CD4-positive, alpha-beta T cell (primary cell): ENCODE results near the gene ZNF646. TPM values are rescaled to one million over a fixed set of nuclear protein-coding genes. Genes with fewer than 3 reads are reported as not detected.

ENCODE experiments used
- ATAC-seq: fragments of 200-7000 bp; cut with Tn5 transposase; one replicate; pipeline ENCODE4 v1.10.0; 2022; ENCODE audit warnings: mild to moderate bottlenecking; ENCODE audit not compliant: poor library complexity
- CTCF ChIA-PET: fragments of 350-600 bp; sonication (Branson Sonifier 250); formaldehyde crosslinking; loops from one replicate; lab custom pipeline; 2021; ENCODE audit warnings: antibody characterized with exemption, inconsistent platforms; lab: Charles Lee
- POLR2A ChIA-PET: fragments of 350-600 bp; sonication (Branson Sonifier 250); formaldehyde crosslinking; loops from one replicate; lab custom pipeline; 2021; ENCODE audit warnings: antibody characterized with exemption, inconsistent platforms; lab: Charles Lee
- DNase-seq, 14 experiments: peaks; one replicate each; pipeline ENCODE4 v3.0.0-alpha.2; 2013 to 2020; ENCODE audit warnings: mixed read lengths in 2 of 14
- H3K27ac ChIP-seq, 2 donors: one replicate each; pipeline versions ENCODE4 v1.5.1 to v1.7.0; 2013; ENCODE audit warnings: low read length in 2 of 2, low read depth in 1 of 2, mild to moderate bottlenecking in 1 of 2
- H3K27me3 ChIP-seq, 2 experiments: 1 replicate in 1 of 2; 2 replicates in 1 of 2; pipeline versions ENCODE4 v1.6.1 to v1.7.0; 2013; ENCODE audit warnings: low read length in 2 of 2, control low read depth in 1 of 2, mild to moderate bottlenecking in 1 of 2, moderate library complexity in 1 of 2; ENCODE audit not compliant: insufficient read depth in 2 of 2, control insufficient read depth in 1 of 2
- H3K36me3 ChIP-seq: one replicate; pipeline ENCODE4 v1.6.1; 2013; ENCODE audit warnings: low read length, control low read depth; ENCODE audit not compliant: insufficient read depth
- H3K4me1 ChIP-seq: one replicate; pipeline ENCODE4 v1.6.1; 2013; ENCODE audit warnings: low read length, control low read depth; ENCODE audit not compliant: insufficient read depth
- H3K4me3 ChIP-seq: one replicate; pipeline ENCODE4 v1.5.1; 2013; ENCODE audit warnings: mild to moderate bottlenecking, low read length, moderate library complexity
- H3K9me3 ChIP-seq, 2 experiments: 1 replicate in 1 of 2; 2 replicates in 1 of 2; pipeline versions ENCODE4 v1.6.1 to v1.7.0; 2013; ENCODE audit warnings: low read length in 2 of 2, mild to moderate bottlenecking in 2 of 2, control low read depth in 1 of 2, moderate library complexity in 1 of 2; ENCODE audit not compliant: control insufficient read depth in 1 of 2, insufficient read depth in 1 of 2
- H3K27ac Mint-ChIP-seq: one replicate; pipeline ENCODE4 v1.8.0; 2020; ENCODE audit warnings: mixed read lengths
- H3K27me3 Mint-ChIP-seq: one replicate; pipeline ENCODE4 v1.8.0; 2021; ENCODE audit warnings: mixed read lengths
- H3K36me3 Mint-ChIP-seq: one replicate; pipeline ENCODE4 v1.8.0; 2021; ENCODE audit warnings: low read depth, mixed read lengths
- H3K4me1 Mint-ChIP-seq: one replicate; pipeline ENCODE4 v1.8.0; 2021; ENCODE audit warnings: low read depth, mixed read lengths
- H3K4me3 Mint-ChIP-seq: one replicate; pipeline ENCODE4 v1.8.0; 2020; ENCODE audit warnings: mild to moderate bottlenecking, mixed read lengths
- H3K9me3 Mint-ChIP-seq: one replicate; pipeline ENCODE4 v1.8.0; 2020; ENCODE audit warnings: mixed read lengths
- intact Hi-C, 2 experiments: fragments of 100-400 bp; cut with DNase I in 1 of 2; cut with micrococcal nuclease in 1 of 2; formaldehyde crosslinking; loops; one replicate each; pipeline versions ENCODE4 v1.15.1 to v1.9.0; 2023 to 2025; cut with DNase I, micrococcal nuclease
- total RNA-seq, 174 experiments: library from RNA in 2 of 174; stranded (reverse) in 2 of 174; gene quantifications; one replicate each; pipeline ENCODE4 v1.2.3 and lab custom pipeline; 2021 to 2026
- TF ChIP-seq, protein P1 (sequence below): fragments of 200-600 bp; IDR thresholded peaks from one replicate; pipeline ENCODE4 v1.8.0; 2022; ENCODE audit warnings: antibody characterized with exemption, mild to moderate bottlenecking

Gene ZNF646
- total RNA-seq, 2 experiments from 2014 or later = 14.3 to 16.6 TPM

DNA sequence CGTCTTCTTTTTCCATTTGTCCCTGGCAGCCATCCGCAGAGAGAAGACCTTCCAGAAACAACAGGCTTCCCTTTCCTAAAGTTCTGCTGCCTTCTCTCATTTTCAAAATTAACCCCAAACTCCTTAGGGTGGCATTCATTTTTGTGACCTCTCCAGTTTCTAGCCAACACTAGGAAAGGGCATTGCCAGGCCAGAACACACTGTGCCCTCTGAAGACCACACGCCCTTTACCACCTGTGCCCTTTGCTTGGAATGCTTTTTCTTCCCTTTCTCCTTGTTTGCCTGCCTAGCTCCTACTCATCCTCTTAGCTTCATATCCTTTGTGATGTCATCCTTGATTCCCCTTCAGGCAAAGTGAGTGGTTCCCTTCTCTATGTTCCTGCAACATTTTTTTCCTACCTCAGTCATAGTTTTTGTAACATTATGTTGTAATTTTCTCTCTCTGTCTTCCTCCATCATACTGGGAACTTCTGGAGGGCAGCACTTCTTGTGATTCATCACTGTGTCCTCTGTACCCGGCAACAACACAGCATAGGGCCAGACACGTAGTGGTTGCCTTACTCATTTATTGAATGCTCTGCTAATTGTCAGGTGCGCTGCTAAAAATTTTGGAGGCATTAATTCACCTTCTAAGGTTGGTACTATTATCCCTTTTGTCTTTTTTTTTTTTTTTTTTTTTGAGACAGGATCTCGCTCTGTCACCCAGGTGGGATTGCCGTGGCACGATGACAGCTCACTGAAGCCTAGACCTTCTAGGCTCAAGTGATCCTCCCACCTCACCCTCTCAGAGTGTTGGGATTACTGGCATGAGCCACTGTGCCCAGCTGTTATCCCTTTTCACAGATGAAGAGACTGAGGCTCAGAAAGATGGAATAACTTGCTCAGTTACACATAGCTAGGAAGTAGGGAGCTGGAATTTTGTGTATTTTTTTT, 44.3 kb downstream of the ZNF646 start:
- Histone ChIP-seq H3K9me3 (no peaks in the 10 kb centered on the region), H3K36me3 (peaks cover 40% of the 10 kb centered on the region), H3K27me3 (no peaks in the 10 kb centered on the region), H3K4me3 (peak overlapping the region; percentile 68), H3K27ac (peak overlapping the region; percentile 87 to 95), H3K4me1 (peaks cover 23% of the 10 kb centered on the region)
- TF ChIP-seq, protein P1, sequence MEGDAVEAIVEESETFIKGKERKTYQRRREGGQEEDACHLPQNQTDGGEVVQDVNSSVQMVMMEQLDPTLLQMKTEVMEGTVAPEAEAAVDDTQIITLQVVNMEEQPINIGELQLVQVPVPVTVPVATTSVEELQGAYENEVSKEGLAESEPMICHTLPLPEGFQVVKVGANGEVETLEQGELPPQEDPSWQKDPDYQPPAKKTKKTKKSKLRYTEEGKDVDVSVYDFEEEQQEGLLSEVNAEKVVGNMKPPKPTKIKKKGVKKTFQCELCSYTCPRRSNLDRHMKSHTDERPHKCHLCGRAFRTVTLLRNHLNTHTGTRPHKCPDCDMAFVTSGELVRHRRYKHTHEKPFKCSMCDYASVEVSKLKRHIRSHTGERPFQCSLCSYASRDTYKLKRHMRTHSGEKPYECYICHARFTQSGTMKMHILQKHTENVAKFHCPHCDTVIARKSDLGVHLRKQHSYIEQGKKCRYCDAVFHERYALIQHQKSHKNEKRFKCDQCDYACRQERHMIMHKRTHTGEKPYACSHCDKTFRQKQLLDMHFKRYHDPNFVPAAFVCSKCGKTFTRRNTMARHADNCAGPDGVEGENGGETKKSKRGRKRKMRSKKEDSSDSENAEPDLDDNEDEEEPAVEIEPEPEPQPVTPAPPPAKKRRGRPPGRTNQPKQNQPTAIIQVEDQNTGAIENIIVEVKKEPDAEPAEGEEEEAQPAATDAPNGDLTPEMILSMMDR = no peak
- Mint-ChIP-seq H3K4me1 (peaks cover 17% of the 10 kb centered on the region), H3K27ac (peak overlapping the region; percentile 83), H3K27me3 (no peaks in the 10 kb centered on the region), H3K4me3 (peak overlapping the region; percentile 88), H3K36me3 (peaks cover 53% of the 10 kb centered on the region), H3K9me3 (no peaks in the 10 kb centered on the region)
- ATAC-seq (no peak), DNase-seq (peak in 2 of 14 experiments; percentile 49 to 66)
- POLR2A ChIA-PET = interaction anchor here (0.8 to 3.1 kb wide), 30 partner anchors 8 to 755 kb away, joined by 3 to 120 read pairs (median 6); partner anchors contain the start of genes ARMC5, BCKDK, BCL7C and FUS
- intact Hi-C loops = loop anchor here in 1 of 2 experiments (1.0 to 5.0 kb wide), 2 partner anchors 24 to 389 kb away; partner anchors contain the start of gene RUSF1
- CTCF ChIA-PET = interaction anchor here (1.0 to 4.6 kb wide), 4 partner anchors 24 to 177 kb away, joined by 3 to 32 read pairs (median 16); partner anchors contain the start of genes ZNF646 and ZNF668

GRCh38 chr16:31120129-31120528, 45.9 kb downstream of the ZNF646 start:
- H3K36me3 ChIP-seq = peaks cover 47% of the 10 kb centered on the region
- intact Hi-C loops = no loop called here
- no peaks in the 10 kb centered on the region for H3K9me3 Mint-ChIP-seq
- TF ChIP-seq, protein P1 = no peak
- no peaks in the 10 kb centered on the region for H3K27me3 ChIP-seq
- no peak overlapping the region for H3K27ac Mint-ChIP-seq
- H3K27me3 Mint-ChIP-seq = no peaks in the 10 kb centered on the region
- CTCF ChIA-PET = interaction anchor here (4.6 kb wide), 1 partner anchor 22 kb away, joined by 26 read pairs; no protein-coding TSS in a partner anchor
- peaks cover 23% of the 10 kb centered on the region for H3K4me1 ChIP-seq
- DNase-seq (no peak), ATAC-seq (no peak)
- peaks cover 17% of the 10 kb centered on the region for H3K4me1 Mint-ChIP-seq
- H3K9me3 ChIP-seq = no peaks in the 10 kb centered on the region
- H3K4me3 ChIP-seq = no peak overlapping the region
- H3K27ac ChIP-seq = no peak overlapping the region
- POLR2A ChIA-PET = interaction anchor here (1.2 to 3.5 kb wide), 2 partner anchors 22 to 46 kb away, joined by 6 to 17 read pairs; partner anchors contain the start of genes ZNF646 and ZNF668
- H3K4me3 Mint-ChIP-seq = no peak overlapping the region
- H3K36me3 Mint-ChIP-seq = peaks cover 62% of the 10 kb centered on the region

DNA sequence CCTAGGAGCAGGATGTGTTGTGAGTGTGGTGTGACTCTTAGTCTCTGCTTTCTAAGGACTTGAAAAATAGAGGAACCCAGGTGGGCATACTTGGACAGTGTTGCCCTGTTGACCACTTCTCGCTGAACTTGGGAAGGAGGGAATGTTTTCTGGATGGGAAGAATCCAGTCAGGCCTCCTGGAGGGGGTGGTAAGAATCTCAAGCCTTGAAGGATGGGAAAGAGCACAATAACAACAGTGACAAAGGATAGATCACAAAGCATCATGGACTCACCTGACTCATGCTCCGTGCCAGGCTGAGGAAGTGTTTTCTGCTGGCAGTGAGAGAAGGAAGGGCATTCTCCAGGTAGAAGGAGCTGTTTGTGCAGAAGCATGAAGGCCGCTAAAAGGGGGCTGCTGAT, 51.6 kb downstream of the ZNF646 start:
- TF ChIP-seq, protein P1 = no peak
- no peak for DNase-seq
- Histone ChIP-seq H3K4me1 (peaks cover 17% of the 10 kb centered on the region), H3K27ac (no peak overlapping the region), H3K36me3 (peaks cover 63% of the 10 kb centered on the region), H3K27me3 (no peaks in the 10 kb centered on the region), H3K4me3 (no peak overlapping the region), H3K9me3 (no peaks in the 10 kb centered on the region)
- H3K9me3 Mint-ChIP-seq = no peaks in the 10 kb centered on the region
- ChIA-PET CTCF (no interaction called here), POLR2A (interaction anchor here (1.3 to 2.6 kb wide), 3 partner anchors 8 to 54 kb away, joined by 4 to 9 read pairs (median 4); partner anchors contain the start of genes FUS and KAT8)
- peaks cover 68% of the 10 kb centered on the region for H3K36me3 Mint-ChIP-seq
- H3K4me1 Mint-ChIP-seq = peaks cover 6% of the 10 kb centered on the region
- no peak overlapping the region for H3K4me3 Mint-ChIP-seq
- H3K27ac Mint-ChIP-seq = peak overlapping the region; percentile 66
- no peaks in the 10 kb centered on the region for H3K27me3 Mint-ChIP-seq
- no peak for ATAC-seq
- intact Hi-C loops = no loop called here
